Lower leg skin (tissue), 3 donors: ENCODE measurements around the gene GOLGA6C.

ENCODE experiments used
- POLR2A ChIP-seq, 2 donors: fragments of 450-650 bp; IDR thresholded peaks; one replicate each; pipeline ENCODE4 v1.6.1; 2016 to 2017; ENCODE audit warnings: antibody characterized with exemption in 2 of 2, mild to moderate bottlenecking in 1 of 2, moderate library complexity in 1 of 2
- TF ChIP-seq, protein P1 (sequence below), 3 donors: fragments of 450-650 bp; IDR thresholded peaks; one replicate each; pipeline ENCODE4 v1.5.1; 2016; ENCODE audit warnings: antibody characterized with exemption in 3 of 3, mild to moderate bottlenecking in 3 of 3, moderate library complexity in 2 of 3

DNA sequence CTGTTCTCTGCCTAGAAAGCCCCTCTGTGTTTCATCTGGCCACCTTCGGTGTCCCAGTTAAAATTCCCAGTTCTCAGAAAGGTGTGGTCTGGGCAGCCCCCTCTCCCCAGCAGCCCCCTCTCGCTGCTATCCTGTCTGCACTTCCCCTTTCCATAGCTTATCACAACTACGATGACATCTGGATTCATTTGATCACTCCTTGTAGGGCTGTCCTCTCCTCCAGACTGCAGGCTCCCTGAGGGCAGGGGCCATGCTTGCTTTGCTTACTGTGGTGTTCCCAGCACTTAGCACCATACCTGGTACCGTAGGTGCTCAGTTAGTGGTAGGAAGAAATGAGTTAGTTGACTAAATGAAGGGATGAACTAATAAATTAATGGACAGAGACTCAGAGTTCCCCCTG is 26.3 kb upstream of the GOLGA6C start:
- TF ChIP-seq, protein P1, sequence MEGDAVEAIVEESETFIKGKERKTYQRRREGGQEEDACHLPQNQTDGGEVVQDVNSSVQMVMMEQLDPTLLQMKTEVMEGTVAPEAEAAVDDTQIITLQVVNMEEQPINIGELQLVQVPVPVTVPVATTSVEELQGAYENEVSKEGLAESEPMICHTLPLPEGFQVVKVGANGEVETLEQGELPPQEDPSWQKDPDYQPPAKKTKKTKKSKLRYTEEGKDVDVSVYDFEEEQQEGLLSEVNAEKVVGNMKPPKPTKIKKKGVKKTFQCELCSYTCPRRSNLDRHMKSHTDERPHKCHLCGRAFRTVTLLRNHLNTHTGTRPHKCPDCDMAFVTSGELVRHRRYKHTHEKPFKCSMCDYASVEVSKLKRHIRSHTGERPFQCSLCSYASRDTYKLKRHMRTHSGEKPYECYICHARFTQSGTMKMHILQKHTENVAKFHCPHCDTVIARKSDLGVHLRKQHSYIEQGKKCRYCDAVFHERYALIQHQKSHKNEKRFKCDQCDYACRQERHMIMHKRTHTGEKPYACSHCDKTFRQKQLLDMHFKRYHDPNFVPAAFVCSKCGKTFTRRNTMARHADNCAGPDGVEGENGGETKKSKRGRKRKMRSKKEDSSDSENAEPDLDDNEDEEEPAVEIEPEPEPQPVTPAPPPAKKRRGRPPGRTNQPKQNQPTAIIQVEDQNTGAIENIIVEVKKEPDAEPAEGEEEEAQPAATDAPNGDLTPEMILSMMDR (IDR thresholded peaks at IDR 0.05), result no peak
- no peak for TF ChIP-seq POLR2A (IDR thresholded peaks at IDR 0.05)
